OCI-LY1 (cell line): ENCODE data around the gene LDLRAD4.

Experiments used
- CTCF ChIP-seq: fragments of 200-600 bp; sonication (generic), shearing (Covaris generic); IDR thresholded peaks from 2 replicates; pipeline ENCODE4 v1.5.1; 2017; ENCODE audit warnings: mild to moderate bottlenecking, antibody characterized with exemption, low read length, moderate library complexity, mixed read lengths
- EZH2 ChIP-seq: fragments of 200-600 bp; sonication (generic), shearing (Covaris generic); IDR thresholded peaks from 2 replicates; pipeline ENCODE4 v1.8.0; 2017; ENCODE audit warnings: borderline replicate concordance, mixed run types, mild to moderate bottlenecking, antibody characterized with exemption, low read length, moderate library complexity, mixed read lengths

GRCh38 chr18:13615432-13615861 lies 396.9 kb downstream of the LDLRAD4 start:
- TF ChIP-seq CTCF (no peak), EZH2 (no peak)
